Ovary (tissue), 9 donors: ENCODE data around the gene KCNJ4. TPM values are rescaled to one million over a fixed set of nuclear protein-coding genes. Genes with fewer than 3 reads are reported as not detected.
"Not testable (repeated sequence)": the region's sequence is repeated elsewhere in the genome, so short reads cannot be mapped to it uniquely, and the experiment has no call there.

Source experiments
- DNase-seq, 5 donors: peaks; one replicate each; pipeline ENCODE4 v3.0.0-alpha.2; 2019 to 2020
- H3K27ac ChIP-seq, 2 donors: fragments of 200-600 bp; one replicate each; pipeline versions ENCODE4 v1.5.1 to v1.8.0; 2019 to 2022
- H3K27me3 ChIP-seq: fragments of 200-600 bp; one replicate; pipeline ENCODE4 v1.8.0; 2022
- H3K36me3 ChIP-seq: fragments of 200-600 bp; sonication (generic); one replicate; pipeline ENCODE4 v1.5.1; 2019
- H3K4me1 ChIP-seq: one replicate; pipeline ENCODE4 v1.8.1; 2013; ENCODE audit warnings: mild to moderate bottlenecking, moderate library complexity; ENCODE audit not compliant: insufficient read depth
- H3K4me3 ChIP-seq: fragments of 200-600 bp; sonication (generic); one replicate; pipeline ENCODE4 v1.5.1; 2017
- H3K9me3 ChIP-seq, 2 donors: fragments of 200-600 bp in 1 of 2; sonication (generic) in 1 of 2; one replicate each; pipeline versions ENCODE4 v1.5.1 to v1.8.1; 2013 to 2019; ENCODE audit warnings: mild to moderate bottlenecking in 1 of 2, moderate library complexity in 1 of 2
- EP300 ChIP-seq: sonication (generic); formaldehyde crosslinking; IDR thresholded peaks from one replicate; pipeline ENCODE4 v1.6.1; 2017; ENCODE audit warnings: antibody characterized with exemption
- POLR2A ChIP-seq: fragments of 450-650 bp; IDR thresholded peaks from one replicate; pipeline ENCODE4 v1.6.1; 2017; ENCODE audit warnings: antibody characterized with exemption, mild to moderate bottlenecking, moderate library complexity
- whole genome bisulfite sequencing, 3 donors: extraction: QIAGEN DNeasy Blood & Tissue Kit in 1 of 3; methylation state at CpG; one replicate each; pipeline versions ENCODE4 v1.1.5 to v1.1.7; 2013 to 2017; 5-methylcytosine and 5-hydroxymethylcytosine counted together
- intact Hi-C, 4 donors: fragments of 100-400 bp; cut with DNase I; formaldehyde crosslinking; loops; one replicate each; pipeline versions ENCODE4 v1.11.0 to v1.15.1; 2022 to 2023
- polyA plus RNA-seq, 2 donors: library from polyadenylated mRNA; stranded (reverse); fragments of 200-250 nt in 1 of 2; fragments of 350-450 nt in 1 of 2; fragmentation: Illumina TruSeq in 1 of 2; extraction: RNeasy Lipid Tissue Mini Kit (QIAGEN cat#74804) in 1 of 2; gene quantifications; one replicate each; pipeline ENCODE4 v1.2.3, GENCODE V29; 2013 to 2014
- total RNA-seq, 7 donors: library from RNA; depleted of rRNA in 2 of 7; stranded (reverse); fragments of >200 nt in 2 of 7; fragmentation: NEBNext Ultra II Directional in 3 of 7; extraction: Animal tissue kit (Norgen Biotek cat#: 25700) in 3 of 7; gene quantifications; one replicate each; pipeline versions ENCODE4 v1.1.0 to v1.2.4, GENCODE V29; 2016 to 2023
- TF ChIP-seq, protein P1 (sequence below), 3 donors: fragments of 450-650 bp in 2 of 3; fragments of 200-600 bp in 1 of 3; IDR thresholded peaks; one replicate each; pipeline versions ENCODE4 v1.5.1 to v1.8.0; 2016 to 2022; ENCODE audit warnings: antibody characterized with exemption in 3 of 3, mild to moderate bottlenecking in 1 of 3
- donor health status: DM: no; HTN: no; CAD: no; lungs with moderate emphysema.
- donor health status: DM: no; HTN: no; CAD: no.
- donor health status: Bipolar disorder and iron deficiency.
- donor health status: DM: yes; HTN: yes; CAD: no.
- donor health status: DM: no; HTN: no; CAD: no.
- donor health status: DM: yes; HTN: yes; CAD: no.

KCNJ4 gene
- total and polyA plus RNA-seq, 9 donors = 0.02 to 0.62 TPM; not detected in 7

GRCh38 chr22:38406617-38407016, 48.4 kb downstream of the KCNJ4 start:
- no peak for DNase-seq
- no peaks in the 10 kb centered on the region for H3K36me3 ChIP-seq

DNA sequence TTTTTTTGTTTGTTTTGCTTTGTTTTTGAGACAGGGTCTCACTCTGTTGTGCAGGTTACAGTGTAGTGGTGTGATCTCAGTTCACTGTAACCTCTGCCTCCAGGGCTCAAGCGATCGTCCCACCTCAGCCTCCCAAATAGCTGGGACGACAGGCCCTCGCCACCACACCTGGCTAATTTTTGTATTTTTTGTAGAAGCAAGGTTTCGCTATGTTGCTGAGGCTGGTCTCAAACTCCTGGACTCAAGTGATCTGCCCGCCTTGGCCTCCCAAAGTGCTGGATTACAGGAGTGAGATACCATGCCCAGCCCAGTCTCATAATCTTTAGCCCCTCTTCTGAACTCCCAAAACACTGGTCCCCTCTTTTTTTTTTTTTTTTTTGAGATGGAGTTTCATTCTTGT, 50.6 kb downstream of the KCNJ4 start:
- no peak for DNase-seq
- Histone ChIP-seq H3K4me3 (no peak overlapping the region), H3K4me1 (no peaks in the 10 kb centered on the region), H3K27me3 (no peaks in the 10 kb centered on the region), H3K36me3 (no peaks in the 10 kb centered on the region), H3K27ac (no peak overlapping the region), H3K9me3 (no peaks in the 10 kb centered on the region)
- intact Hi-C loops = no loop called here
- 93 to 94% (median 94%) methylated on average over 6 of the region's 6 CpGs for WGBS, 3 donors
- TF ChIP-seq, protein P1, sequence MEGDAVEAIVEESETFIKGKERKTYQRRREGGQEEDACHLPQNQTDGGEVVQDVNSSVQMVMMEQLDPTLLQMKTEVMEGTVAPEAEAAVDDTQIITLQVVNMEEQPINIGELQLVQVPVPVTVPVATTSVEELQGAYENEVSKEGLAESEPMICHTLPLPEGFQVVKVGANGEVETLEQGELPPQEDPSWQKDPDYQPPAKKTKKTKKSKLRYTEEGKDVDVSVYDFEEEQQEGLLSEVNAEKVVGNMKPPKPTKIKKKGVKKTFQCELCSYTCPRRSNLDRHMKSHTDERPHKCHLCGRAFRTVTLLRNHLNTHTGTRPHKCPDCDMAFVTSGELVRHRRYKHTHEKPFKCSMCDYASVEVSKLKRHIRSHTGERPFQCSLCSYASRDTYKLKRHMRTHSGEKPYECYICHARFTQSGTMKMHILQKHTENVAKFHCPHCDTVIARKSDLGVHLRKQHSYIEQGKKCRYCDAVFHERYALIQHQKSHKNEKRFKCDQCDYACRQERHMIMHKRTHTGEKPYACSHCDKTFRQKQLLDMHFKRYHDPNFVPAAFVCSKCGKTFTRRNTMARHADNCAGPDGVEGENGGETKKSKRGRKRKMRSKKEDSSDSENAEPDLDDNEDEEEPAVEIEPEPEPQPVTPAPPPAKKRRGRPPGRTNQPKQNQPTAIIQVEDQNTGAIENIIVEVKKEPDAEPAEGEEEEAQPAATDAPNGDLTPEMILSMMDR (IDR thresholded peaks at IDR 0.05) = no peak
- TF ChIP-seq EP300 (no peak), POLR2A (no peak)

More at GRCh38 chr22:38406617-38407016, 48.4 kb downstream of the KCNJ4 start:
- no peaks in the 10 kb centered on the region for H3K27me3 ChIP-seq
- intact Hi-C loops = no loop called here
- H3K4me1 ChIP-seq = no peaks in the 10 kb centered on the region
- no peak overlapping the region for H3K27ac ChIP-seq
- H3K4me3 ChIP-seq = no peak overlapping the region
- H3K9me3 ChIP-seq = no peaks in the 10 kb centered on the region
- no peak for TF ChIP-seq POLR2A
- TF ChIP-seq EP300 = no peak
- TF ChIP-seq, protein P1 (IDR thresholded peaks at IDR 0.05) = no peak
- WGBS, 3 donors = 17 to 28% (median 22%) methylated on average over 4 of the region's 4 CpGs

GRCh38 chr22:38403812-38404211, 51.2 kb downstream of the KCNJ4 start:
- WGBS, 3 donors = 74 to 80% (median 77%) methylated on average over 8 of the region's 8 CpGs
- H3K9me3 ChIP-seq = no peaks in the 10 kb centered on the region
- no peak for TF ChIP-seq EP300
- H3K4me3 ChIP-seq = no peak overlapping the region
- H3K27me3 ChIP-seq = no peaks in the 10 kb centered on the region
- H3K4me1 ChIP-seq = no peaks in the 10 kb centered on the region
- no peak overlapping the region for H3K27ac ChIP-seq
- intact Hi-C loops = no loop called here
- H3K36me3 ChIP-seq = no peaks in the 10 kb centered on the region
- peak in 1 of 5 donors; percentile 24 for DNase-seq

DNA sequence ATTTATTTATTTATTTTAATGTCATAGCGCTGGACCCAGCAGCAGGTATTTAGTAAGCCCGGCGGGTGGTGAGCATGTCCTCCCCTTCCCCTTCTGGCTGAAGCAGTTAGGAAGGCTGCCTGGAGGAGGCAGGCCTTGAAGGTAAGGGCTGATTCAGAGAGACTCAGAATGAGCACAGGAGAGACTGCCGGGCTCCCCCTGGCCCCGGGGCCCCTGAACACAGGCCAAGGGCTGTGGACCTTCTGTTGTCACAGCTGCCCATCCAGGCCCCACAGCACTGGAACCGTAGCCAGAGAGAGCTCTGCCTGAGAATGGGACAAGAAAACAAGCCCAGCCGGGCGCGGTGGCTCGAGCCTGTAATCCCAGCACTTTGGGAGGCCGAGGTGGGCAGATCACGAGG, 52.8 kb downstream of the KCNJ4 start:
- H3K36me3 ChIP-seq = no peaks in the 10 kb centered on the region
- no peak overlapping the region for H3K4me3 ChIP-seq
- 81 to 87% (median 83%) methylated on average over 12 of the region's 12 CpGs for WGBS, 3 donors
- TF ChIP-seq POLR2A = no peak
- TF ChIP-seq, protein P1 (IDR thresholded peaks at IDR 0.05) = no peak
- TF ChIP-seq EP300 = no peak
- DNase-seq = peak in 1 of 5 donors; percentile 31
- intact Hi-C loops = no loop called here
- no peaks in the 10 kb centered on the region for H3K27me3 ChIP-seq
- H3K9me3 ChIP-seq = no peaks in the 10 kb centered on the region
- H3K27ac ChIP-seq = no peak overlapping the region
- H3K4me1 ChIP-seq = no peaks in the 10 kb centered on the region

GRCh38 chr22:38401336-38402084, 53.5 kb downstream of the KCNJ4 start:
- H3K27me3 ChIP-seq = no peaks in the 10 kb centered on the region
- TF ChIP-seq POLR2A (no peak), EP300 (no peak)
- TF ChIP-seq, protein P1 (IDR thresholded peaks at IDR 0.05) = no peak
- no peaks in the 10 kb centered on the region for H3K36me3 ChIP-seq
- DNase-seq = peak in 1 of 5 donors; percentile 28
- H3K27ac ChIP-seq = no peak overlapping the region
- H3K4me1 ChIP-seq = no peaks in the 10 kb centered on the region
- H3K9me3 ChIP-seq = no peaks in the 10 kb centered on the region
- H3K4me3 ChIP-seq = no peak overlapping the region
- intact Hi-C loops = no loop called here
- WGBS, 3 donors = 83 to 85% (median 84%) methylated on average over 9 of the region's 9 CpGs

DNA sequence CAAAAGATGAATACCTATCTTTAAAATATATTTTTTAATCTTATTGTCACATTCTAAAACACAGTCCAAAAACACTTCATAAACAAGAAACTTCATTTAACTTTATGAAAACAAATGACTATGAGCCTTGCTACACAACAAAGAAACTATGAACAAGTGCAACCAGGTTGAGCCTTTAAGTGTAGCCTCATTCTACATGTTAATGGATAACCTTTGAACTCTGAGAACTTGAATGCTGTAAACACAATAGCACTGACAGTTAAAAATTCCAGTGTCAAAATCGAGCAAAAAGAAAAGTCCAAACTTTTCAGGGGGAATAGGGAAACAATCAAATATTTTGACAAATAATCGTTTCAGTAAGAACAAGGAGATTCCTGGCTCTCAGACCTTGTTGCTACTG, 54.7 kb downstream of the KCNJ4 start:
- H3K36me3 ChIP-seq, H3K9me3 ChIP-seq, H3K27ac ChIP-seq, intact Hi-C loops, H3K4me1 ChIP-seq, H3K4me3 ChIP-seq, DNase-seq, H3K27me3 ChIP-seq: not testable (repeated sequence)
- 24 to 46% (median 38%) methylated on average over 2 of the region's 2 CpGs for WGBS, 3 donors
